SK-MEL-5 (cell line): ENCODE measurements around the gene UST. TPM values are rescaled to one million over a fixed set of nuclear protein-coding genes. Genes with fewer than 3 reads are reported as not detected.

Experiments used
- DNase-seq: peaks from one replicate; pipeline ENCODE4 v3.0.0-alpha.2; 2016; ENCODE audit warnings: low read depth, low spot score
- in situ Hi-C: cut with HindIII; loops from 2 replicates; pipeline ENCODE4 v1.10.0; 2016; ENCODE audit warnings: low sequenced_read_pairs, high pct_unique_total_duplicates, low pct_unique_long_range_greater_than_20kb
- total RNA-seq: library from RNA; depleted of rRNA; stranded (reverse); fragments of >200 nt; shearing (Covaris generic); gene quantifications from 2 replicates; pipeline ENCODE4 v1.2.3, GENCODE V29; 2014

UST gene
- total RNA-seq, 1 experiment from 2014 or later = 15.0 TPM

DNA sequence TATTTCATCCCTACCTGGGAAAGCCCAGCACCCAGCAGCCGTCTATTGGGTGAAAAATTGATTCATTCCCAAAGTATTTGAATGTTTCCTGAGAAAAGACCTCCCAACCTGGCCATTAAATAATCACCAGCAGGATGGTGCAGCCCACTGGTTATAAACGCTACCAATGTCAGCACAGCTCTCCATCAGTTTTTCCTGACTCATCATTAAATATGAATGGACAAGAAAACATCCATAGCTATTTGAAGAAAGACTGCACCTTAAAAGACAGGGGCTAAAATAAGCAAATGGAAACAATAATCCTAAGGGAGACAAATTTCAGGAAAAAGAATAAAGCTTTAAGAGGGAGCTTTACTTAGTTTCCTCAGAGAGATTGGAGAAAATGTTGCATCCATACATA, 261.9 kb downstream of the UST start:
- DNase-seq = no peak
- in situ Hi-C loops = no loop called here

DNA sequence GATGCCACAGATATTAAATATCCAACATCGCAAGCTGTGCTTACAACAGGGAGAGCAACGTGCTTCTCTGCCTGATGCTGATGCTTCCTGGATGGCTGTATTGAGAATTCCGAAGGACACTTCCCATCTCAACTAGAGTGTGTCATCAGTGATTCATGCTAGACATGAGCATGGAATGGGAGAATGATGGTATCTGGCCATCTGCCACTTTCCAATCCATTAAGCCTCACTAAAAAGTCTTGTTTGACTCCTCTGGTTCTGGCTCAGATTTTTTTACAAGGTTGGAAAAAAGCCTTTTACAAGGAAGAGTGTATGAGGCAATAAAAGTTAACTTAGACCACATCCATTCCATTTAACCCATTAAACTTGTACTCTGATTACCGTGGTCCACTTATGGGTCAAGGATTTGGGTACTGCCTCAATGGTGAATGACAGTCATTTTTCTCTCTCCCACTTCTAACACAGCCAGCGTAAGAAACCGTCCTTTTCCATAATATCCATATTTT, 265.3 kb downstream of the UST start:
- in situ Hi-C loops = no loop called here

DNA sequence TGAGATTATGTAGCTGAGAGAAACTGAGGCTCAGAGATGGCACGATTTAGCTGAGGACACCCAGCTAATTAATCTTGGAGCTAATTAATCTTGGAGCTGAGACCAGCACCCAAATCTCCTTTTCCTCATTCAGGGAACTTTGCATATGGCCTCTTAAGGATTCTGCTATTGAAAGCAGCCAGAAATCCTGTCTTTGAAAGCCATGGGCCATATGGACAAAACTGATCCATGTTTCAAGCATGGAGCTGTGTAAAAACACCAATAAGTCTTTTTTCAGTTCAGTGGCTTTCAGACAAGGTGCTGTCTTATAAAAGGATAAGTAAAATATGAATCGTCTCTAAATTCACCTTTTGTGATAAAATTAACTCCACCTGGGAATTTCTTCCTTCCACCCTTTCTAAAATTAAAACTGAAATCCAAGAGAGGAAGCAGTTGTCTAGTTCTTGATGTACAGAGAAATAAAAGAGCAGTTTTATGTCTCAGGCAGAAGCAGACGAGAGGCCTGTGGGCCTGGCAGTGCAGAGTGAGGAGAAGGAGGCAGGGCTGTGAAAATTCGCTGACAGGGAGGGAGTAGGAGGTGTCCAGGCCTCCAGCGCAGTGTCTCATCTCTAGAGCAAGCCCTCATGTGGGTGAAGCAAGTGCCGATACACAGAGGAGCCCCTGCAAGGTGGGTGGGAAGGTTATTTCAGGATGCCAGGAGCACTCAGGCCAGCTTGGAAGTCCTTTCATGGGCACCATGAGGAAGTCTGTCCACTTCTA, 266.9 kb downstream of the UST start:
- DNase-seq = no peak
- in situ Hi-C loops = no loop called here

More for the DNA sequence above, 265.3 kb downstream of the UST start:
- DNase-seq = peak; percentile 3

DNA sequence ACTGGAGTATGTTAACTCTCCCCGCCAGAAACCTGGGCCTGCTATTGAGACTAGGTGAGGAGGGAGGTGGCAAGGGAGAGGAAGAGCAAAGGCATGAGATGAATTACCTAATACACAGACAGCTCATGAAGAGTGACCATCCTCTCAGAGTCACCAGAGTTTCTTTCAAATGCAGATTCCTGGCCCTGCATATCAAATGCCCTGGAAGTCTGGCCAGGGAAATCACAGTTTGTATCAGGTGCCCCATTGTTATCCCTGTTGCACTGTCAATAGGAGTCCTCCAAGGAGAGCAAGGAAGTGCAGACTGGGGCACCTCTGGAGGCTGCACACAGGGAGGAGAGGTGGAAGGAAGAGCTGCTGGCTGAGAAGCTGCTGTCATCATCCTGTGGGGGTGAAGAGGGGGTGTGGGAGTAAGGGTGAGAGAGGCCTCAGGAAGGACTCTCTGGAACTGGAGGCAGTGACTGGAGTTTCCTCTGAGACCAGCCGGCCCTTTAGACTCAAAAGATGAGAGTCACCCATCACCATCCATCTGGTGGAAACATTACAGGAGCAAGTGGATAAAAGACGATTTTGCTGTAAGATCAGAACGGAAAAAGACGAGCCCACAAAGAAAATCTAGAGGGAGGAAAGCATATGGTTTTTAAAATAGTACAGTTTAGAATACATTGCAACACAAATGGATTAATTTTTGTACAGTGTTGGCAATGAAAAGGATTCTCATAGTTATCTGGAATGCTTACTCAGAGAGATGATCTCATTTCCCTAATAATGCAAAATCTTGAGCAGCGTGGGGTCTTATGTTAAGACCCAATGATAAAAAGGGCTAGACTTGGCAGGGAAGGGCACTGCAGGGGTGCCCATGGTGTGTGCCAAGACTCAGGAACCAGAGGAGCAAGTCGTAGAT, 268.1 kb downstream of the UST start:
- no peak for DNase-seq
- in situ Hi-C loops = no loop called here

DNA sequence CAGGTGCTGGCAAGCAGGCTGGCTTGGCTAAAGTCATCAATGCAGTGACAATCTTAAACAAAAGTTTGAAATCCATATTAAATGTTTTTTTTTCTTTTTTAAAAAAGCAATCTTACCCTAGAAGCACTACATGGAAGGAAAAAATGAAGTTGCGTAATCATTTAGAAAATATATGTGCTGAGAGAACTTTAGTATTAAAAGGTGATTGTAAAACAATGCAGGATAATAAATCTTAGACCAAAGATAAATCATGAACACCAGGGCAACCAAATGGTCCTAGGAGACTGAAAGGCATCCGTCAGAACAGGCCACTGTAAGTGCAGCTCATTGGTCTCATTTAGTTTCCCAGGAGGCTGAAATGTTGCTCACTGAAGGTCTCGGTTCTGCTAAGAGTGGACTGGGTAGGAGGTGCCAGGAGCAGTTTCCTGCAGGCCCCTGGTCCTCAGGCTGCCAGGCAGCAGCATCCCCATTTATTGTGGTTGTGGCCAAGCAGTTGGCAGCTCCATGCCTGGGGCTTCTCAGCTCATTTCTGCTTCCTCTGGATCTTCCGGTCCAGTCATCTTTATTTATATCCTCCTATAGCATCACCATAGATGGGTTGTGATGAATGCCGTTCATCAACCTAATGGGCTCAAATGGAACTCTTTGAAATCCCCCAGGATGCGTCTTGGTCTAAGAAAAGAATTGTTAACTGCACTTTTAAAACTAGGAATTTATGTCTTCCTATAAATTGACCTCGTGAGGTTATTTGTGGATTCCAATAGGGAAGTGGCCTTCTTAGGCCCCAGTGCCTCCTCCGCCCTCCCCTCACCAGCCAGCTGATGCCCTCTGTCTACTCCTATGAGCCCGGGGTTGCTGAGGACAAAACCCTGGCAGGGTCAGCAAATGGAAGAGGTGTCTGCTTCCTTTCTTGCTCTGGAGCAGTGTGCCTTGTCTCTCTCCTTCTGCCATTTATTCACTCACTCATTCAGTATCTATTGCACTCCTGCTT, 269.0 kb downstream of the UST start:
- in situ Hi-C loops = no loop called here
- DNase-seq = no peak

DNA sequence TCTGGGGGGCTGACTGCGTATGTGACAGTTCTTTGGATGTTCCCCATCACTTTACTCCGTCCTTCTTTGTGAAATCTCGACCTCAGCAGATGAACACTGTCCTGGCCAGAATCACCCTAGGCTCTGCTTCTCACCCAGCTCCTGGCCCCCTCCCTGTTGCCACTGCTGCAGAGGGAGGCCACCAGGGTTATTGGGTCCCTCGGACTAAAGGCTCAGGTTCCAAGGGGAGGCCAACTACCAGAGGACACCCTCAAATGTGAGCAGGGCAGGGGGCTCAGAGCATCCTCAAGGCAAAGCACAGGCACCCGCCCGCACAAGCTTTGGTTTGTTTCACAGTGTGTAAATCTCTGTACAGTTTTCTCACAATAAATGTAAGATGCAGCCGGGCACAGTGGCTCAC, 269.9 kb downstream of the UST start:
- DNase-seq = no peak

DNA sequence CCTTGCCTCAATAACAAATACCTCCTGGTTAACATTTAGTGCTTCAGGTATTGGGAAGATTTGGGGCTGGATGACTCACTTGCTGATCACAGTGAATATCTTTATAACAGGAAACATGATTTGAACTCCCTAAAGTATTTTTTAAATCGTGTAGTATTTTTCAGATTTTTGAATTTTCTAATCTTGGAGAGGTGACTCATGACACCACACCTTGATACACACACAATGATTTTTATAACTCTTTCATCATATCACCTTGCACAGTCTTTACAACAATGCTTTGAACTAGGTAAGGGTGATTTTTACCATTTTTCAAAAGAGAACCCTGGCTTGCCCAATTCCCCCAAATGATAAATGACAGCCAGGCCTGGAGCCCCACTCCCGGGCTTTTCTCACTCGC, 273.5 kb downstream of the UST start:
- no peak for DNase-seq
- in situ Hi-C loops = no loop called here

More for the DNA sequence above, 269.9 kb downstream of the UST start:
- in situ Hi-C loops = no loop called here

DNA sequence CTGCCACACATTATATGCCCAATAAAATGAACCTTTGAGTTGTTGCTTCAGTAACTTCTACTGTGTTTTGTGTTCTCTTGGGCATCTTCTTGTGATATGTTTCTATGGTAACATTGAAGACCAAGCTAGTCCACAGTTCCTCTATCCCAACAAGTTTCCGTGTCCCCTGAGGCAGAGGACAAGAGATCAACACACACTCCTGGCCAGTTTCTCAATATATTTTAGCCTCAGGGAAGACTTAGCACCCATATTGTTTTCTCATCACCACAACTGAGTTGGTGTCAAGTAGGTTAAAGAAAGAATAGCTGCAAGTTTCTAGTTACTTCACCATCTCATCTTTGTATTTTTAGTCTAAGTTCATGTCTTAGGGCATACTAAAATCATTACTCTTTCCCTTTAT, 277.5 kb downstream of the UST start:
- in situ Hi-C loops = no loop called here
- no peak for DNase-seq

DNA sequence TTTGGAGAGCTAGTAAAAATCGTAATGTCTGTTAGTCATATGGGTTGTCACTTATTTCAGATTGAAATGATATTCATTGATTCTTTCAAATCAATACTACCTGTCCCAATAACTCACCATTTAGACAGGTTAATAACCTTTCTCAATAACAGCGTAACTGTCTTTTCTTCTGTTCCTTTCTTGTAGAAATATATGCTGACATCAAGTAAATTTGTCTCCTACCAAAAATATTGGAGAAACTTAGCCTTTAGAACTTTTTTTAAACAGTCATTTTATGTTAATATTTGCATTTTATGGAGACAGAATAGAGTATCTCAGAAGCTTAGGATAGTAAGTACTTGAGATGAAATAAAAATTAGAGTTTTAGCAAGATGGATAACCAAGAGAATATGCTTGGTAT, 278.2 kb downstream of the UST start:
- in situ Hi-C loops = no loop called here
- DNase-seq = no peak

DNA sequence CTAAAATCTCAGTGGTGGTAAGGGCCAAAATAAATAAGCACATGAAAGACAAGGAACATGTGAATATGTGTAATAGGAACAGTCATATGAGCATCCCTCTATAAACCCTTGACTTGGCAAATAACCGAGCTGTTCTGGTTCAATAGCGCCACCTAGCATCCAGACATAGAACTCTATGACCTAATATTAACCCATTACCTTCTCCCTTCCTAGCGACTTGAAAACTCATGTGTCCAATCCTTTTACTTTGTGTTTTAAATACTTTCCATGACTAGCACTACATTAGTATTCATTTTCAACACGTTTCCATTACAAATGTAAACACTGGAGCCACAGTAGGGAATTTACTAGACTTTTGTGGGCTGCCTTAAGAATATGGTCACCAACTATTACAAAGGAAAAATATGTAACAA, 279.7 kb downstream of the UST start:
- peak; percentile 66 for DNase-seq
- in situ Hi-C loops = no loop called here

DNA sequence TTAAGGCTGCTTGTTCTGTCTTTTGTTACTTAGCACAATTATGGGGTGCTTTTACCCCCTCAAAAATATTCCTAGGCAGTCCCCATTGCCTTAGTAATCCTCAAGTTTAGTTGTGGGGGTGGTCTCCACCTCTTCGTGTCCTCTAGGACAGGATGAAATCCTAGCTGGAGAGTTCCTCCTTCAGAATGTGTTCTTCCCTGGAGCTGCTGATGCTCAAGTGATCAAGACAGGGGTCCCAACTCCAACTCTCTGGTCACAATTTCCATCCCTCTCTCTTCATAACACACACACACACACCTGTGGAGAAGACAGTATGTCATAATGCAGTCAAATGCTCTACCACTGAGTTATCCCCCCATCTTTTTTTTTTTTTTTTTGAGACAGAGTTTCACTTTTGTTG, 280.7 kb downstream of the UST start:
- in situ Hi-C loops = no loop called here
- no peak for DNase-seq

DNA sequence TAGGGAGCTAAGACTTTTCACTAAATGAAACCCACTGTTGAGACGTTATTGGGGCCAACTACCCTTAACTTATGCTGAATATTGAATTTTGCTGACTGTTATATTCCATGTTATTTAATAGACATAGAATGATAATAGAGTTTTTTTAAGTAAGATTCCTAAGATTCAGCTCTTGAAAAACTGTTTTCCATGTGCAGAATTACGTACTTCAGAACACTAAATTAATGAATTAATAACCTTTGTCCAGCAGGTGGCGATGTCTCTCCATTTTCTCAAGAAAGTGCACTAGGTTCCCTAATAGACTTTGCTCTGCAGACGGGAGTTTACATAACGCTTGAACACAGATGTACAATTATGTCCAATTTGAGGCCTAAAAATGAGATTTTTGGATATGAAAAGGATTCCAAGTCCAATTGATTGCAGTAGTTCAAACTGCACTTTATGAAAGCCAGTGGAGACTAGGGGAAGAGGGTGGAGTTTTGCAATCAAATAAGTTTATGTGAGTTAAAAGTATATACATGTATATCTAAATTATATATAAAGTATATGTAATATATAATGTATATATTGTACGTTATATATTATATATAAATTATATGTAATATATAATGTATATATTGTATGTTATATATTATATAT, 282.1 kb downstream of the UST start:
- in situ Hi-C loops = no loop called here
- peak; percentile 87 for DNase-seq

DNA sequence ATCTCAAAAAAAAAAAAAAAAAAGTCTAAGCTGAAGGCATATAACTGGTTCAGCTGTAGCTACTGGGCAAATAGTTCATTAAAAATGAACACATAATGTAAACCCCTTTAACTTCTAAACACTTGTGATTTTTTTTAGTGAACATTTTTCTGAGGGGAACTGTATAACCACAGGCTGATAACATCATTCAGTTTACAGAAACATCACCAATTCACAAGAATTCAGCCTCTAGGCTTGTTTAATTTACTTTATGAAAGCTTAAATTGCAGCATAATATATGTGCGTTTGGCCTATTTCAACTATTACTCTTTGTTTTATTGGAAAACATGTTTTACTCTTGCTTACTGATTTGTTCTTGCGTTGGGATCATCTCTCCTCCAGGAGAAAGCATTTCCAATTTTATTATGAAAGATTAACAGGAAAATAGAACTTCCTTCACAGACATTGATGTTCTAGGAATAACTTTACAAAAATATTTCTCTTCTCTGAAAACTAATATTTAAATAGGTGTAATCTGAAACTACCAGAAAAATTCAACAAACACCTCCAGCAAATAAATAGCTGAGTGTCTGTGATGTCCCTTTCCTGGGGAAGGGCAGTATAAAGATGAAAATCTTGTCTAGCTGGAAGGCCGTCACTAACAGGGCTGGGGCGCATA, 284.5 kb downstream of the UST start:
- in situ Hi-C loops = no loop called here
- no peak for DNase-seq

DNA sequence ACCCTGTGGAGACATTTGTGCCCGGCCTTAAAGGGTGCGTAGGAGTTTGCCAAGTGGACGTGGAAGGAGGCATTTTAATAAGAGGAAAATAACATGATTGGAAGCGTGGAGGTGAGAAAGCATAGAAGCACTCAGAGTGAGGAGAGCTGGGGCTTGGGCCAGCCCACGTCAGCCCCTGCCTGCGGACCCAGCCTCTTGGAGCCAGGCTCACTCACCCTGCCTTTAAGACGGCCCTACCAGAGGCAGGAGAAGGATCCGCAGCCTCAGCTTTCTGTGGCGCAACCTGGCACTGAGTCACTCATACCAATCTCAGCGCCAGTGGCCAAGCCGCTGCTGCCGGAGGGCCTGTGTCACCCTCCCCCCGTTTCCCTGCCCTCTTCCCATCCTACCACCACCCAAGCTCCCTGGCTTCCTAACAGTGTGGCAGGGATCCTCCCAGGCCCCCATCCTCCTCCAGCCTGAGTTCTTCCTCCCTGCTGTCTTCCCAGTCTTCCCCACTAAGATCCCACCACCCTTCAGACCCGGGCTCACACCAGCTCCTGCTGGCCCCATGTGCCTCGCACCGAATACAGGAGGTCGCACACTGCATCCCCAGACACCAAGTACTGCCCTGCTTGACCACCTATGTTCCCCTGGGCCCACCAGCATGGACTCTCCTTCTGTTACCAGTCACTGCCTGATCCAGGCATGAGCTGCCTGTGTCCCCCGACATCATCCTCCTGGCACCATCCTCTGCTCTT, 285.2 kb downstream of the UST start:
- no peak for DNase-seq
- in situ Hi-C loops = no loop called here

DNA sequence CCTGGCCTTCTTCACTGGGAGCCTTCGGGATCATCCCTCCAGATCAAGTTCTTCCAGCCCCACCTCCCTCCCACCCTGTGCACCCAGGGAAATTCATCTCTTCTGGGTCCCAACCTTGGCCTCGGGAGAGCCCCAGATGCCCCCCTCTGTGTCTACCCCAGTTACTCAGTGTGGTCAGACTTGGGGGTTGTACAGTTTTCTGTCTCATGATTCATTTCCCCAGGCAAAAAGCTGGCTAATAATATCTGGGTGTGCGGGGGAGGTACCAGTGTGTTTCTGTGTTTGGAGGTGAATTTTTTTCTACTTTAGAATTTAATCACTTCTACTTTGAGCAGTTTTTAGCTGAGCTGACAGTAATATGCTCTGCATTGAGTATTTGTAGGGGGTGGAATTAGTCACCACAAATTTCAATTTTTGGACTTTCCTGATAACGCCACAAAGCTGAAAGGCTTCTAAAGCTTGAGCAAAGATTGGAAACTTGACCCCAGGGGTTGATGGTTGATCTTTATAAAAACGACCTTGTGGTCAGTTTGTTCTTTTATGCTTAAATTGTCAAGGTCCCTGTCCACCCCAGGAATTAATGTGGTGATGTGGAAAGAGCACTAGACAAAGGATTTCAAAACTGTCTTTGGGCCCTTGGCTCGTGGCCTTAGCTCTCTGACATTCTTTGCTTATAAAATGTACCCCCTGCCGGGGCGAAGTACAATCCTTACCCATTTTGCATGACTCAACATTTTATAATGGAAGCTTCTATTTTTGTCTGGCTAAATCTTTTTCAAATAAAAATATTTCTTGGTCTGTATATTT, 286.0 kb downstream of the UST start:
- in situ Hi-C loops = no loop called here
- DNase-seq = no peak
